H9 (cell line): Measurements from ENCODE around the gene EVPL. TPM values are rescaled to one million over a fixed set of nuclear protein-coding genes. Genes with fewer than 3 reads are reported as not detected.

Source experiments
- DNase-seq: peaks from one replicate; pipeline ENCODE4 v3.0.0-alpha.2; 2017
- H2AFZ ChIP-seq: one replicate; pipeline ENCODE4 v1.6.1; 2013; ENCODE audit warnings: mild to moderate bottlenecking, low read length, control low read depth, moderate library complexity
- H2AK5ac ChIP-seq: 2 replicates; pipeline ENCODE4 v1.6.1; 2013; ENCODE audit warnings: low read length, control low read depth, mixed read lengths; ENCODE audit not compliant: insufficient read length
- H2BK120ac ChIP-seq: one replicate; pipeline ENCODE4 v1.6.1; 2013; ENCODE audit warnings: low read depth, mild to moderate bottlenecking, low read length, control low read depth, inconsistent platforms; ENCODE audit not compliant: poor library complexity, severe bottlenecking
- H2BK12ac ChIP-seq: 2 replicates; pipeline ENCODE4 v1.6.1; 2013; ENCODE audit warnings: low read length, control low read depth, mixed read lengths, low read depth; ENCODE audit not compliant: insufficient read length
- H2BK15ac ChIP-seq: 2 replicates; pipeline ENCODE4 v1.6.1; 2013; ENCODE audit warnings: low read depth, low read length, control low read depth
- H2BK20ac ChIP-seq: one replicate; pipeline ENCODE4 v1.6.1; 2013; ENCODE audit warnings: low read depth, mild to moderate bottlenecking, low read length, control low read depth, inconsistent platforms; ENCODE audit not compliant: poor library complexity, severe bottlenecking
- H2BK5ac ChIP-seq: 2 replicates; pipeline ENCODE4 v1.6.1; 2013; ENCODE audit warnings: low read length, control low read depth, mixed read lengths; ENCODE audit not compliant: insufficient read length
- H3K14ac ChIP-seq: 2 replicates; pipeline ENCODE4 v1.6.1; 2013; ENCODE audit warnings: low read length, control low read depth; ENCODE audit not compliant: insufficient read depth
- H3K18ac ChIP-seq: 2 replicates; pipeline ENCODE4 v1.6.1; 2013; ENCODE audit warnings: low read depth, mild to moderate bottlenecking, mixed read lengths, low read length, control low read depth; ENCODE audit not compliant: insufficient read length
- H3K23ac ChIP-seq: 2 replicates; pipeline ENCODE4 v1.6.1; 2013; ENCODE audit warnings: low read length, control low read depth, mixed read lengths, low read depth; ENCODE audit not compliant: insufficient read length
- H3K23me2 ChIP-seq: 2 replicates; pipeline ENCODE4 v1.6.1; 2013; ENCODE audit warnings: low read depth, mild to moderate bottlenecking, mixed read lengths, low read length, control low read depth; ENCODE audit not compliant: insufficient read length, poor library complexity, severe bottlenecking
- H3K27ac ChIP-seq: 2 replicates; pipeline ENCODE4 v1.5.1; 2013; ENCODE audit warnings: low read length, control low read depth, mixed read lengths, low read depth; ENCODE audit not compliant: insufficient read length
- H3K27me3 ChIP-seq: 2 replicates; pipeline ENCODE4 v1.6.1; 2013; ENCODE audit warnings: low read length, control low read depth, inconsistent platforms; ENCODE audit not compliant: insufficient read depth
- H3K4ac ChIP-seq: 2 replicates; pipeline ENCODE4 v1.6.1; 2013; ENCODE audit warnings: low read depth, mild to moderate bottlenecking, control low read depth, inconsistent platforms, low read length, moderate library complexity
- H3K4me1 ChIP-seq: 2 replicates; pipeline ENCODE4 v1.6.1; 2013; ENCODE audit warnings: low read length, control low read depth, inconsistent platforms; ENCODE audit not compliant: insufficient read depth
- H3K4me2 ChIP-seq: 2 replicates; pipeline ENCODE4 v1.6.1; 2013; ENCODE audit warnings: low read length, control low read depth, mixed read lengths; ENCODE audit not compliant: insufficient read length, insufficient read depth
- H3K56ac ChIP-seq: 2 replicates; pipeline ENCODE4 v1.6.1; 2013; ENCODE audit warnings: low read depth, mild to moderate bottlenecking, mixed read lengths, low read length, control low read depth; ENCODE audit not compliant: insufficient read length
- H3K79me1 ChIP-seq: 2 replicates; pipeline ENCODE4 v1.6.1; 2013; ENCODE audit warnings: low read depth, mild to moderate bottlenecking, moderate library complexity, low read length, control low read depth, inconsistent platforms; ENCODE audit not compliant: insufficient read depth, poor library complexity, severe bottlenecking
- H3K79me2 ChIP-seq: 2 replicates; pipeline ENCODE4 v1.6.1; 2013; ENCODE audit warnings: low read length, control low read depth, inconsistent platforms; ENCODE audit not compliant: insufficient read depth
- H3K9ac ChIP-seq: 2 replicates; pipeline ENCODE4 v1.6.1; 2013; ENCODE audit warnings: low read length, control low read depth, mixed read lengths; ENCODE audit not compliant: insufficient read length; ENCODE audit errors: extremely low read depth
- H3K9me3 ChIP-seq: one replicate; pipeline ENCODE4 v1.6.1; 2013; ENCODE audit warnings: low read depth, low read length, inconsistent platforms; ENCODE audit not compliant: control insufficient read depth
- H3T11ph ChIP-seq: one replicate; pipeline ENCODE4 v1.6.1; 2013; ENCODE audit warnings: mild to moderate bottlenecking, low read length, control low read depth, inconsistent platforms
- H4K20me1 ChIP-seq: one replicate; pipeline ENCODE4 v1.6.1; 2013; ENCODE audit not compliant: control insufficient read depth, insufficient read length, insufficient read depth
- H4K5ac ChIP-seq: 2 replicates; pipeline ENCODE4 v1.6.1; 2013; ENCODE audit warnings: low read depth, mild to moderate bottlenecking, mixed read lengths, low read length, control low read depth; ENCODE audit not compliant: insufficient read length
- H4K8ac ChIP-seq: replicated peaks from 2 replicates; pipeline ENCODE4 v1.6.1; 2013; ENCODE audit warnings: low read length, control low read depth, mixed read lengths, low read depth; ENCODE audit not compliant: insufficient read length
- H4K91ac ChIP-seq: 2 replicates; pipeline ENCODE4 v1.6.1; 2013; ENCODE audit warnings: low read depth, mild to moderate bottlenecking, moderate library complexity, mixed read lengths, low read length, control low read depth; ENCODE audit not compliant: insufficient read length
- H3K27ac Mint-ChIP-seq, 3 experiments: 2 replicates in 2 of 3; 3 replicates in 1 of 3; pipeline ENCODE4 v1.8.0; 2020 to 2021; ENCODE audit warnings: mixed read lengths in 3 of 3, mild to moderate bottlenecking in 1 of 3, moderate library complexity in 1 of 3
- H3K27me3 Mint-ChIP-seq: 2 replicates; pipeline ENCODE4 v1.8.0; 2021; ENCODE audit warnings: low read depth, mild to moderate bottlenecking, moderate library complexity, mixed read lengths
- H3K36me3 Mint-ChIP-seq, 3 experiments: 2 replicates in 2 of 3; 3 replicates in 1 of 3; pipeline ENCODE4 v1.8.0; 2020 to 2021; ENCODE audit warnings: low read depth in 3 of 3, mixed read lengths in 3 of 3; ENCODE audit not compliant: insufficient read depth in 1 of 3
- H3K4me1 Mint-ChIP-seq, 2 experiments: 2 replicates each; pipeline ENCODE4 v1.8.0; 2020; ENCODE audit warnings: mixed read lengths in 2 of 2
- H3K4me3 Mint-ChIP-seq, 2 experiments: 2 replicates in 1 of 2; 3 replicates in 1 of 2; pipeline ENCODE4 v1.8.0; 2020 to 2021; ENCODE audit warnings: mild to moderate bottlenecking in 2 of 2, mixed read lengths in 2 of 2, moderate library complexity in 1 of 2
- H3K9me3 Mint-ChIP-seq, 2 experiments: 2 replicates in 1 of 2; 3 replicates in 1 of 2; pipeline ENCODE4 v1.8.0; 2020; ENCODE audit warnings: mild to moderate bottlenecking in 2 of 2, mixed read lengths in 2 of 2, moderate library complexity in 1 of 2
- WGBS: extraction: QIAGEN DNeasy Blood & Tissue Kit; methylation state at CpG from one replicate; pipeline ENCODE4 v1.1.7; 2013; ENCODE audit warnings: missing lambda C conversion rate, low lambda C conversion rate, mixed read lengths; ENCODE audit not compliant: insufficient read length; ENCODE audit errors: extremely low coverage; 5-methylcytosine and 5-hydroxymethylcytosine counted together
- total RNA-seq: library from RNA; stranded (reverse); gene quantifications from 2 replicates; pipeline ENCODE4 v1.2.1, GENCODE V29; 2021
- TF ChIP-seq, protein P1 (sequence below): fragments of 200-600 bp; sonication (generic); conservative IDR thresholded peaks from 3 replicates; pipeline ENCODE4 v1.8.0; 2021; ENCODE audit warnings: antibody characterized with exemption, mild to moderate bottlenecking

Gene EVPL
- total RNA-seq, 1 experiment from 2014 or later, result 0.48 TPM

DNA sequence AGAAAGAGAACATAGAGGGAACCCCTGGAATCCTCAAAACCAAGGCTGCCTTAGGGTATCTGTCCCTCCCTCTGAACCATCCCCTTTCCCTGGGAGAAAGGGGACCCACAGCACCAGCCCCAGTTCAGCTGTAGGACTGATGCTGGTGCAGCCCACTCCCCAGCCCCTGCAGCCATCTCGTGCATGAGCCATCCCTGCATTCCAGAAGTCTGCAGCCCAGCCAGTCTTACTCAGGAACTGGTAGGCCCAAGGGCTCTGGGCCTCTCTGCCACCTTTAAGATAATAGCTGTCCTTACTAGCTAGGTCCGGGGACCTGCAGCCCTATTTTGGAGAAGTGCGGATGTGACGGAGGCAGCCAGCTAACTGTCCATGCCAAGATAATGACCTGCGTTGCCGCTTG lies 6.0 kb upstream of the EVPL start:
- H3K79me2 ChIP-seq, result no peaks in the 10 kb centered on the region
- no peak overlapping the region for H3K9ac ChIP-seq
- H4K91ac ChIP-seq, result no peak overlapping the region
- no peak overlapping the region for H4K5ac ChIP-seq
- no peak overlapping the region for H3K14ac ChIP-seq
- Mint-ChIP-seq H3K4me1 (peaks cover 29 to 32% of the 10 kb centered on the region in 2 experiments), H3K36me3 (peaks cover 0 to 4% (median 2%) of the 10 kb centered on the region in 3 experiments; a peak in 6 of 7 replicates), H3K27ac (no peak overlapping the region; a peak in 1 of 7 replicates), H3K4me3 (no peak overlapping the region; a peak in 1 of 5 replicates), H3K27me3 (no peaks in the 10 kb centered on the region), H3K9me3 (no peaks in the 10 kb centered on the region; a peak in 1 of 5 replicates)
- H2BK15ac ChIP-seq, result no peak overlapping the region
- no peak overlapping the region for H2AK5ac ChIP-seq
- no peak overlapping the region for H3K4ac ChIP-seq
- TF ChIP-seq, protein P1, sequence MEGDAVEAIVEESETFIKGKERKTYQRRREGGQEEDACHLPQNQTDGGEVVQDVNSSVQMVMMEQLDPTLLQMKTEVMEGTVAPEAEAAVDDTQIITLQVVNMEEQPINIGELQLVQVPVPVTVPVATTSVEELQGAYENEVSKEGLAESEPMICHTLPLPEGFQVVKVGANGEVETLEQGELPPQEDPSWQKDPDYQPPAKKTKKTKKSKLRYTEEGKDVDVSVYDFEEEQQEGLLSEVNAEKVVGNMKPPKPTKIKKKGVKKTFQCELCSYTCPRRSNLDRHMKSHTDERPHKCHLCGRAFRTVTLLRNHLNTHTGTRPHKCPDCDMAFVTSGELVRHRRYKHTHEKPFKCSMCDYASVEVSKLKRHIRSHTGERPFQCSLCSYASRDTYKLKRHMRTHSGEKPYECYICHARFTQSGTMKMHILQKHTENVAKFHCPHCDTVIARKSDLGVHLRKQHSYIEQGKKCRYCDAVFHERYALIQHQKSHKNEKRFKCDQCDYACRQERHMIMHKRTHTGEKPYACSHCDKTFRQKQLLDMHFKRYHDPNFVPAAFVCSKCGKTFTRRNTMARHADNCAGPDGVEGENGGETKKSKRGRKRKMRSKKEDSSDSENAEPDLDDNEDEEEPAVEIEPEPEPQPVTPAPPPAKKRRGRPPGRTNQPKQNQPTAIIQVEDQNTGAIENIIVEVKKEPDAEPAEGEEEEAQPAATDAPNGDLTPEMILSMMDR, result no peak
- H3K56ac ChIP-seq, result no peak overlapping the region
- no peak overlapping the region for H3K4me2 ChIP-seq
- H2AFZ ChIP-seq, result no peak overlapping the region
- DNase-seq, result no peak
- no peaks in the 10 kb centered on the region for H3K9me3 ChIP-seq
- no peak overlapping the region for H2BK12ac ChIP-seq
- H3K79me1 ChIP-seq, result no peaks in the 10 kb centered on the region
- no peak overlapping the region for H3K23ac ChIP-seq
- no peak overlapping the region for H4K8ac ChIP-seq
- H3K4me1 ChIP-seq, result peaks cover 2% of the 10 kb centered on the region; the same call in 1 of the 2 replicates
- H3K23me2 ChIP-seq, result no peaks in the 10 kb centered on the region
- H2BK5ac ChIP-seq, result no peak overlapping the region
- no peak overlapping the region for H3K27ac ChIP-seq
- no peaks in the 10 kb centered on the region for H3K27me3 ChIP-seq
- no peak overlapping the region for H3K18ac ChIP-seq
- H2BK20ac ChIP-seq, result no peak overlapping the region
- no CpG with 5 or more reads among the region's 6 CpGs for WGBS
- no peaks in the 10 kb centered on the region for H4K20me1 ChIP-seq
- H2BK120ac ChIP-seq, result no peak overlapping the region
- no peak overlapping the region for H3T11ph ChIP-seq
